OCI-LY1 (cell line): ENCODE data around the gene LY6G5C.

Experiments used
- CTCF ChIP-seq: fragments of 200-600 bp; sonication (generic), shearing (Covaris generic); IDR thresholded peaks from 2 replicates; pipeline ENCODE4 v1.5.1; 2017; ENCODE audit warnings: mild to moderate bottlenecking, antibody characterized with exemption, low read length, moderate library complexity, mixed read lengths
- EZH2 ChIP-seq: fragments of 200-600 bp; sonication (generic), shearing (Covaris generic); IDR thresholded peaks from 2 replicates; pipeline ENCODE4 v1.8.0; 2017; ENCODE audit warnings: borderline replicate concordance, mixed run types, mild to moderate bottlenecking, antibody characterized with exemption, low read length, moderate library complexity, mixed read lengths

GRCh38 chr6:31727717-31728671 is 47.1 kb upstream of the LY6G5C start:
- TF ChIP-seq CTCF (no peak), EZH2 (no peak)
